H1 (cell line): ENCODE measurements around the gene CD38. TPM values are rescaled to one million over a fixed set of nuclear protein-coding genes. Genes with fewer than 3 reads are reported as not detected.

Experiments
- CTCF ChIA-PET: fragments of 300-600 bp; sonication (Branson Sonifier 250); formaldehyde crosslinking; loops from one replicate; lab custom pipeline; 2021; ENCODE audit not compliant: partially characterized antibody; lab: Charles Lee
- POLR2A ChIA-PET: fragments of 300-600 bp; sonication (Branson Sonifier 250); formaldehyde crosslinking; loops from one replicate; lab custom pipeline; 2021; ENCODE audit warnings: inconsistent platforms; ENCODE audit not compliant: partially characterized antibody; lab: Charles Lee
- DNase-seq, 2 experiments: peaks; one replicate each; pipeline versions ENCODE4 v3.0.0 to v3.0.0-alpha.2; 2010 to 2022; ENCODE audit warnings: low spot score in 2 of 2, low read depth in 1 of 2, mixed read lengths in 1 of 2
- FAIRE-seq: peaks from 2 replicates; lab custom pipeline; 2011; peaks lifted over from hg19 to GRCh38; lab: Jason Lieb, UNC
- H2AFZ ChIP-seq: 2 replicates; pipeline ENCODE4 v1.8.1; 2012; ENCODE audit warnings: low read length, inconsistent platforms
- H2AK5ac ChIP-seq: 2 replicates; pipeline ENCODE4 v1.6.1; 2013; ENCODE audit warnings: low read depth, low read length
- H2BK120ac ChIP-seq: replicated peaks from 2 replicates; pipeline ENCODE3; 2013; ENCODE audit warnings: low read depth, low read length, inconsistent platforms
- H2BK12ac ChIP-seq: 2 replicates; pipeline ENCODE4 v1.6.1; 2013; ENCODE audit warnings: low read depth, low read length
- H2BK15ac ChIP-seq: 2 replicates; pipeline ENCODE4 v1.6.1; 2013; ENCODE audit warnings: low read length
- H2BK20ac ChIP-seq: 2 replicates; pipeline ENCODE4 v1.6.1; 2013; ENCODE audit warnings: low read length
- H2BK5ac ChIP-seq: 2 replicates; pipeline ENCODE4 v1.6.1; 2013; ENCODE audit warnings: low read depth, low read length
- H3K14ac ChIP-seq: 2 replicates; pipeline ENCODE4 v1.6.1; 2013; ENCODE audit warnings: inconsistent platforms; ENCODE audit not compliant: insufficient read length
- H3K18ac ChIP-seq: 2 replicates; pipeline ENCODE4 v1.6.1; 2013; ENCODE audit warnings: low read length; ENCODE audit errors: extremely low read depth
- H3K23ac ChIP-seq: 2 replicates; pipeline ENCODE4 v1.6.1; 2013; ENCODE audit warnings: inconsistent platforms; ENCODE audit not compliant: insufficient read length
- H3K23me2 ChIP-seq: 2 replicates; pipeline ENCODE4 v1.6.1; 2013; ENCODE audit warnings: low read depth, low read length
- H3K27ac ChIP-seq: 2 replicates; pipeline ENCODE4 v1.6.1; 2011; ENCODE audit warnings: low read depth, low read length, inconsistent platforms
- H3K27me3 ChIP-seq, 4 experiments: replicated peaks in 1 of 4; 1 replicate in 1 of 4; 2 replicates in 3 of 4; pipeline versions ENCODE4 v1.6.1 to v1.8.1; 2011 to 2013; ENCODE audit warnings: low read length in 3 of 4, mild to moderate bottlenecking in 3 of 4, inconsistent platforms in 2 of 4, mixed read lengths in 2 of 4, moderate library complexity in 1 of 4; ENCODE audit not compliant: control insufficient read depth in 3 of 4, insufficient read depth in 3 of 4; ENCODE audit errors: extremely low read depth in 1 of 4
- H3K36me3 ChIP-seq, 4 experiments: 2 replicates each; pipeline versions ENCODE4 v1.6.1 to v1.8.1; 2011 to 2013; ENCODE audit warnings: mild to moderate bottlenecking in 4 of 4, low read length in 3 of 4, moderate library complexity in 2 of 4, control low read depth in 1 of 4, inconsistent platforms in 1 of 4; ENCODE audit not compliant: insufficient read depth in 4 of 4, control insufficient read depth in 2 of 4
- H3K4ac ChIP-seq: replicated peaks from 2 replicates; pipeline ENCODE3; 2013; ENCODE audit warnings: low read length, low read depth, mixed read lengths, inconsistent platforms; ENCODE audit not compliant: insufficient read length
- H3K4me1 ChIP-seq, 4 experiments: replicated peaks in 1 of 4; 1 replicate in 1 of 4; 2 replicates in 3 of 4; pipeline versions ENCODE4 v1.6.1 to v1.8.1; 2011 to 2013; ENCODE audit warnings: low read length in 3 of 4, inconsistent platforms in 2 of 4, mixed read lengths in 1 of 4; ENCODE audit not compliant: insufficient read depth in 4 of 4, control insufficient read depth in 3 of 4
- H3K4me2 ChIP-seq, 2 experiments: 2 replicates each; pipeline versions ENCODE4 v1.6.1 to v1.8.1; 2011 to 2013; ENCODE audit warnings: low read depth in 2 of 2, low read length in 2 of 2, control low read depth in 1 of 2, inconsistent platforms in 1 of 2, mild to moderate bottlenecking in 1 of 2; ENCODE audit not compliant: insufficient read depth in 1 of 2
- H3K4me3 ChIP-seq, 4 experiments: fragments of 200-600, 300-600 bp in 1 of 4; sonication (generic), shearing (Covaris generic), sonication (Bioruptor Twin) in 1 of 4; 2 replicates each; pipeline versions ENCODE4 v1.5.1 to v1.8.1; 2011 to 2016; ENCODE audit warnings: low read length in 4 of 4, low read depth in 3 of 4, control low read depth in 2 of 4, inconsistent platforms in 2 of 4, mild to moderate bottlenecking in 2 of 4, mixed read lengths in 1 of 4, moderate library complexity in 1 of 4; ENCODE audit not compliant: insufficient read depth in 2 of 4; ENCODE audit errors: extremely low read depth in 1 of 4
- H3K56ac ChIP-seq: replicated peaks from 2 replicates; pipeline ENCODE3; 2013; ENCODE audit warnings: low read depth, mild to moderate bottlenecking, mixed read lengths, low read length, inconsistent platforms; ENCODE audit not compliant: insufficient read length
- H3K79me1 ChIP-seq: 2 replicates; pipeline ENCODE4 v1.6.1; 2013; ENCODE audit warnings: low read depth, low read length, control low read depth
- H3K79me2 ChIP-seq, 2 experiments: 2 replicates each; pipeline versions ENCODE4 v1.6.1 to v1.8.1; 2012 to 2013; ENCODE audit warnings: low read length in 2 of 2, mild to moderate bottlenecking in 2 of 2, inconsistent platforms in 1 of 2; ENCODE audit not compliant: insufficient read depth in 2 of 2, control insufficient read depth in 1 of 2
- H3K9ac ChIP-seq, 4 experiments: replicated peaks in 1 of 4; 1 replicate in 1 of 4; 2 replicates in 3 of 4; pipeline versions ENCODE4 v1.6.1 to v1.8.1; 2011 to 2013; ENCODE audit warnings: low read depth in 3 of 4, low read length in 3 of 4, control low read depth in 2 of 4, mild to moderate bottlenecking in 2 of 4, moderate library complexity in 2 of 4, inconsistent platforms in 1 of 4; ENCODE audit errors: extremely low read depth in 1 of 4
- H3K9me3 ChIP-seq, 2 experiments: 2 replicates each; pipeline versions ENCODE4 v1.6.1 to v1.8.1; 2012 to 2013; ENCODE audit warnings: mild to moderate bottlenecking in 2 of 2, moderate library complexity in 2 of 2, control low read depth in 1 of 2, inconsistent platforms in 1 of 2, low read depth in 1 of 2, low read length in 1 of 2, mixed read lengths in 1 of 2; ENCODE audit not compliant: insufficient read depth in 2 of 2
- H4K20me1 ChIP-seq, 2 experiments: replicated peaks in 1 of 2; 2 replicates each; pipeline versions ENCODE3 to v1.8.1; 2011 to 2013; ENCODE audit warnings: inconsistent platforms in 2 of 2, low read length in 2 of 2, mild to moderate bottlenecking in 1 of 2; ENCODE audit not compliant: insufficient read depth in 2 of 2, control insufficient read depth in 1 of 2
- H4K5ac ChIP-seq: 2 replicates; pipeline ENCODE4 v1.6.1; 2013; ENCODE audit warnings: low read length, low read depth, mixed read lengths, inconsistent platforms; ENCODE audit not compliant: insufficient read length
- H4K8ac ChIP-seq: 2 replicates; pipeline ENCODE4 v1.8.0; 2013; ENCODE audit warnings: mild to moderate bottlenecking, moderate library complexity, low read length, inconsistent platforms; ENCODE audit not compliant: insufficient read depth; ENCODE audit errors: extremely low read depth
- H4K91ac ChIP-seq: replicated peaks from 2 replicates; pipeline ENCODE3; 2013; ENCODE audit warnings: low read length, mixed read lengths, inconsistent platforms; ENCODE audit not compliant: insufficient read length
- CBX8 ChIP-seq: fragments of 300-800, 300-1000 bp; sonication (generic); IDR thresholded peaks from 2 replicates; pipeline ENCODE4 v1.7.1; 2016; ENCODE audit warnings: low read depth, low read length, borderline replicate concordance
- CTCF ChIP-seq, 3 experiments: IDR thresholded peaks; 1 replicate in 2 of 3; 2 replicates in 1 of 3; pipeline versions ENCODE4 v1.5.1 to v1.6.1; 2011; ENCODE audit warnings: low read length in 3 of 3, mild to moderate bottlenecking in 3 of 3, inconsistent platforms in 2 of 3, low read depth in 1 of 3, moderate library complexity in 1 of 3; ENCODE audit not compliant: insufficient read depth in 1 of 3; ENCODE audit errors: control extremely low read depth in 1 of 3
- KDM4A ChIP-seq: IDR thresholded peaks from one replicate; pipeline ENCODE4 v1.7.1; 2012; ENCODE audit warnings: low read depth, mild to moderate bottlenecking, moderate library complexity, low read length, inconsistent platforms; ENCODE audit not compliant: severe bottlenecking
- SRF ChIP-seq: IDR thresholded peaks from 2 replicates; pipeline ENCODE4 v1.6.1; 2011; ENCODE audit warnings: mild to moderate bottlenecking, low read depth, low read length, moderate library complexity
- USF2 ChIP-seq: IDR thresholded peaks from 2 replicates; pipeline ENCODE4 v1.6.1; 2011; ENCODE audit warnings: low read length, improper control_type of control experiment
- WGBS, 2 experiments: shearing (Covaris generic) in 1 of 2; methylation state at CpG; one replicate each; pipeline versions ENCODE4 v1.1.6 to v1.1.7; 2013 to 2015; ENCODE audit warnings: low lambda C conversion rate in 2 of 2, mixed read lengths in 2 of 2, inconsistent platforms in 1 of 2, low coverage in 1 of 2, missing lambda C conversion rate in 1 of 2; ENCODE audit not compliant: insufficient replicate concordance in 2 of 2, insufficient coverage in 1 of 2, insufficient read length in 1 of 2; ENCODE audit errors: extremely low coverage in 1 of 2, missing lambda C conversion rate in 1 of 2; 5-methylcytosine and 5-hydroxymethylcytosine counted together
- polyA plus RNA-seq, 7 experiments: library from polyadenylated mRNA; depleted of rRNA in 3 of 7; stranded (reverse) in 5 of 7; unstranded in 2 of 7; fragments of >200 nt in 5 of 7; fragments of 200-250 nt in 2 of 7; gene quantifications; 1 replicate in 5 of 7; 2 replicates in 1 of 7; 4 replicates in 1 of 7; pipeline versions ENCODE4 v1.2.1 to v1.2.3, GENCODE V29; 2011 to 2013; ENCODE audit warnings: missing spikeins in 2 of 7, mixed read lengths in 2 of 7
- total RNA-seq: library from RNA; stranded (reverse); fragmentation: NEBNext Ultra II Directional; extraction: Animal tissue kit (Norgen Biotek cat#: 25700); gene quantifications from 2 replicates; pipeline ENCODE4 v1.2.1, GENCODE V29; 2021

The CD38 gene
- total and polyA plus RNA-seq, 2 of the 8 experiments (the other 6 are each of a cell fraction or from before 2014, with no cell fraction given), result 0.14 to 0.24 TPM

- H2AFZ ChIP-seq, result no peak overlapping the region
- no peaks in the 10 kb centered on the region for H3K79me1 ChIP-seq
- ChIA-PET CTCF (interaction anchor here (0.8 to 3.0 kb wide), 9 partner anchors 16 to 173 kb away, joined by 3 to 15 read pairs (median 3); no protein-coding TSS in a partner anchor), POLR2A (no interaction called here)
- no peak overlapping the region for H2BK120ac ChIP-seq
- H3K23me2 ChIP-seq, result no peaks in the 10 kb centered on the region
- H3K56ac ChIP-seq, result no peak overlapping the region
- H2AK5ac ChIP-seq, result no peak overlapping the region
- H3K27ac ChIP-seq, result no peak overlapping the region
- no peak overlapping the region for H3K4me2 ChIP-seq
- no peak overlapping the region for H3K4me3 ChIP-seq
- TF ChIP-seq USF2 (peak; percentile 78), KDM4A (no peak), SRF (no peak), CTCF (IDR thresholded peaks at IDR 0.05; ENCODE audit: control extremely low read depth in 1 of 3, insufficient read depth in 1 of 3, low read depth in 1 of 3, low read length in 3 of 3) (peak in 2 of 3 experiments; percentile 3 to 21; a peak in 2 of 4 replicates), CBX8 (no peak)
- H3K23ac ChIP-seq, result no peak overlapping the region
- H2BK5ac ChIP-seq, result no peak overlapping the region
- H3K36me3 ChIP-seq, result no peaks in the 10 kb centered on the region
- H3K9ac ChIP-seq, result no peak overlapping the region
- no peak overlapping the region for H4K8ac ChIP-seq
- H4K5ac ChIP-seq, result no peak overlapping the region
- H3K27me3 ChIP-seq, result no peaks in the 10 kb centered on the region
- H3K79me2 ChIP-seq, result no peaks in the 10 kb centered on the region
- H4K91ac ChIP-seq, result no peak overlapping the region
- H3K18ac ChIP-seq, result no peak overlapping the region
- no peak overlapping the region for H2BK12ac ChIP-seq
- peaks cover 3 to 5% of the 10 kb centered on the region in 2 experiments; a peak in 3 of 4 replicates for H3K9me3 ChIP-seq
- no peaks in the 10 kb centered on the region for H3K4me1 ChIP-seq
- no peak overlapping the region for H3K14ac ChIP-seq
- 92% methylated on average over 3 of the region's 3 CpGs; no CpG with 5 or more reads in 1 of the 2 experiments for WGBS, 2 experiments
- no peaks in the 10 kb centered on the region for H4K20me1 ChIP-seq
- no peak overlapping the region for H2BK15ac ChIP-seq
- H3K4ac ChIP-seq, result no peak overlapping the region
- no peak overlapping the region for H2BK20ac ChIP-seq
- DNase-seq (no peak), FAIRE-seq (no peak)
These were observed 99.9 kb downstream of the CD38 start for GRCh38 chr4:15878011-15878410.
